HepG2 (cell line): Measurements from ENCODE around the gene CSNK1D. TPM values are rescaled to one million over a fixed set of nuclear protein-coding genes. Genes with fewer than 3 reads are reported as not detected.

ENCODE experiments used
- MTF1 ChIP-seq: sonication (generic); formaldehyde crosslinking; IDR thresholded peaks from 2 replicates; pipeline ENCODE4 v1.5.0; 2020; ENCODE audit warnings: missing genetic modification reagents
- SALL1 ChIP-seq: sonication (generic); formaldehyde crosslinking; IDR thresholded peaks from 2 replicates; pipeline ENCODE4 v1.8.0; 2022; ENCODE audit warnings: mild to moderate bottlenecking, missing genetic modification reagents
- ZFP37 ChIP-seq: sonication (generic); formaldehyde crosslinking; IDR thresholded peaks from 2 replicates; pipeline ENCODE4 v1.4.0; 2020; ENCODE audit warnings: missing genetic modification reagents, borderline replicate concordance
- ZNF83 ChIP-seq: sonication (generic); formaldehyde crosslinking; IDR thresholded peaks from 2 replicates; pipeline ENCODE4 v1.4.0; 2020; ENCODE audit warnings: missing genetic modification reagents, mild to moderate bottlenecking, borderline replicate concordance
- polyA plus RNA-seq, 8 experiments: library from polyadenylated mRNA; depleted of rRNA in 3 of 8; stranded (reverse) in 7 of 8; unstranded in 1 of 8; fragments of >200 nt; fragmentation: Illumina TruSeq in 4 of 8; extraction: Trizol in 4 of 8; gene quantifications; 2 replicates each; pipeline versions ENCODE4 v1.2.1 to v1.2.3, GENCODE V29; 2011 to 2016; ENCODE audit warnings: low read depth in 4 of 8, missing spikeins in 1 of 8, mixed read lengths in 1 of 8; ENCODE audit not compliant: insufficient read depth in 1 of 8
- total RNA-seq, 5 experiments: library from RNA; depleted of rRNA; stranded (reverse); fragments of >200 nt; fragmentation: Illumina TruSeq; extraction: Trizol; gene quantifications; 2 replicates each; pipeline ENCODE4 v1.2.3, GENCODE V29; 2016; ENCODE audit warnings: low read depth in 1 of 5
- TF ChIP-seq, protein P1 (sequence below), 2 experiments: fragments of 450-650 bp in 1 of 2; sonication (generic) in 1 of 2; formaldehyde crosslinking in 1 of 2; IDR thresholded peaks; 2 replicates each; pipeline versions ENCODE4 v1.6.1 to v1.8.0; 2016 to 2022; ENCODE audit warnings: antibody characterized with exemption in 1 of 2, mild to moderate bottlenecking in 1 of 2, missing genetic modification reagents in 1 of 2
- TF ChIP-seq, protein P2 (sequence below): sonication (generic); formaldehyde crosslinking; IDR thresholded peaks from 2 replicates; pipeline ENCODE4 v1.4.0; 2020; ENCODE audit warnings: missing genetic modification reagents, borderline replicate concordance
- TF ChIP-seq, protein P3 (sequence below): sonication (generic); formaldehyde crosslinking; IDR thresholded peaks from 2 replicates; pipeline ENCODE4 v1.4.0; 2020; ENCODE audit warnings: missing genetic modification reagents

CSNK1D gene
- total and polyA plus RNA-seq, 2 of the 13 experiments (the other 11 are each of a cell fraction or from before 2014, with no cell fraction given), result 31.5 to 128 TPM

DNA sequence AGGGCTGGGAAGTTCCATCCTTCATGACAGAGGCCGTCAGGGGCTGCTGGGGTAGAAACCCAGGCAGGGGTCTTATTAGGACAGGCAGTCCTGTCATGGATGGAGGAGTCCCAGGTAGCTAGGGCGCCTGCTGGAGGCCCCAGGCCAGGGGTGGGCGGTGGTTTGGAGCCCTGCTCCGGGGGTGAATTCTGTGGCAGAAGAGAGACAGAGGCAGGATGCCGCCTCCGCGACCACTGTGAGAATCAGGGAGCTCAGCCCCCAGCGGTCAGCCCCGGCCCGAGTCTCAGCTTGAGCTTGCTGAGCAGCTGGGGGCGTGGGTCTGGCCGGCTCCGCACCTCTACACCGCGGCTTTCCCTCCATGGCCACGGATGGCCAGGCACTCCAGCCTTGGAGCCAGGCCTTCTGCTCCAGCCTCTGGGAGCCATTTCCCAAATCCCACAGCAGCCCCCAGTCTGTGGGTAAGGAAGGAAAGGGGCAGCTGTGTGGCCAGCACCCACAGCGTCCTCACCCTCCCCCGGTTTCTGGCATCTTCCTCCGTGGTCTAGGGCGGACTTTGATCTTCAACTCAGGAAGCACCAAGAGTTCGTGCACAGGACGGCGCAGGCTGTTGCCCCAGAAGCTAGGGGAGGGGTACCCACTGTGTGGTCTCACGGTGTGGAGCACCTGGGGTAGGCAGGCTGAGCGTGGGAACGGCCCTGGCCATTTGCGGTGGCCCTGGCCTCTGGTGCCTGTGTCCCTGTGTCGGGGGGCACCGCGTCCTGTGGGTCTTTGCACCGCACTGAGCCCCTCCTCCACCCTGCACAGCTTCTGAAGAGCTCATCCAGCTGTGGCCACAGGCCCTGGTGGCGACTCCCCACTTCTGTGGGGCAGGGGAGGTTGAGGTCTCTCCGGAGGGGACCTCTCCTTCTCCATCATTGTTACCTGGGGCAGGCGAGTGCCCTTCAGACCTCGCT lies 29.8 kb upstream of the CSNK1D start (continued):
- TF ChIP-seq, protein P1, sequence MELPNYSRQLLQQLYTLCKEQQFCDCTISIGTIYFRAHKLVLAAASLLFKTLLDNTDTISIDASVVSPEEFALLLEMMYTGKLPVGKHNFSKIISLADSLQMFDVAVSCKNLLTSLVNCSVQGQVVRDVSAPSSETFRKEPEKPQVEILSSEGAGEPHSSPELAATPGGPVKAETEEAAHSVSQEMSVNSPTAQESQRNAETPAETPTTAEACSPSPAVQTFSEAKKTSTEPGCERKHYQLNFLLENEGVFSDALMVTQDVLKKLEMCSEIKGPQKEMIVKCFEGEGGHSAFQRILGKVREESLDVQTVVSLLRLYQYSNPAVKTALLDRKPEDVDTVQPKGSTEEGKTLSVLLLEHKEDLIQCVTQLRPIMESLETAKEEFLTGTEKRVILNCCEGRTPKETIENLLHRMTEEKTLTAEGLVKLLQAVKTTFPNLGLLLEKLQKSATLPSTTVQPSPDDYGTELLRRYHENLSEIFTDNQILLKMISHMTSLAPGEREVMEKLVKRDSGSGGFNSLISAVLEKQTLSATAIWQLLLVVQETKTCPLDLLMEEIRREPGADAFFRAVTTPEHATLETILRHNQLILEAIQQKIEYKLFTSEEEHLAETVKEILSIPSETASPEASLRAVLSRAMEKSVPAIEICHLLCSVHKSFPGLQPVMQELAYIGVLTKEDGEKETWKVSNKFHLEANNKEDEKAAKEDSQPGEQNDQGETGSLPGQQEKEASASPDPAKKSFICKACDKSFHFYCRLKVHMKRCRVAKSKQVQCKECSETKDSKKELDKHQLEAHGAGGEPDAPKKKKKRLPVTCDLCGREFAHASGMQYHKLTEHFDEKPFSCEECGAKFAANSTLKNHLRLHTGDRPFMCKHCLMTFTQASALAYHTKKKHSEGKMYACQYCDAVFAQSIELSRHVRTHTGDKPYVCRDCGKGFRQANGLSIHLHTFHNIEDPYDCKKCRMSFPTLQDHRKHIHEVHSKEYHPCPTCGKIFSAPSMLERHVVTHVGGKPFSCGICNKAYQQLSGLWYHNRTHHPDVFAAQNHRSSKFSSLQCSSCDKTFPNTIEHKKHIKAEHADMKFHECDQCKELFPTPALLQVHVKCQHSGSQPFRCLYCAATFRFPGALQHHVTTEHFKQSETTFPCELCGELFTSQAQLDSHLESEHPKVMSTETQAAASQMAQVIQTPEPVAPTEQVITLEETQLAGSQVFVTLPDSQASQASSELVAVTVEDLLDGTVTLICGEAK (IDR thresholded peaks at IDR 0.05), result no peak
- TF ChIP-seq, protein P1 (CRISPR knock-in tag; IDR thresholded peaks at IDR 0.05), result no peak
- TF ChIP-seq, protein P2, sequence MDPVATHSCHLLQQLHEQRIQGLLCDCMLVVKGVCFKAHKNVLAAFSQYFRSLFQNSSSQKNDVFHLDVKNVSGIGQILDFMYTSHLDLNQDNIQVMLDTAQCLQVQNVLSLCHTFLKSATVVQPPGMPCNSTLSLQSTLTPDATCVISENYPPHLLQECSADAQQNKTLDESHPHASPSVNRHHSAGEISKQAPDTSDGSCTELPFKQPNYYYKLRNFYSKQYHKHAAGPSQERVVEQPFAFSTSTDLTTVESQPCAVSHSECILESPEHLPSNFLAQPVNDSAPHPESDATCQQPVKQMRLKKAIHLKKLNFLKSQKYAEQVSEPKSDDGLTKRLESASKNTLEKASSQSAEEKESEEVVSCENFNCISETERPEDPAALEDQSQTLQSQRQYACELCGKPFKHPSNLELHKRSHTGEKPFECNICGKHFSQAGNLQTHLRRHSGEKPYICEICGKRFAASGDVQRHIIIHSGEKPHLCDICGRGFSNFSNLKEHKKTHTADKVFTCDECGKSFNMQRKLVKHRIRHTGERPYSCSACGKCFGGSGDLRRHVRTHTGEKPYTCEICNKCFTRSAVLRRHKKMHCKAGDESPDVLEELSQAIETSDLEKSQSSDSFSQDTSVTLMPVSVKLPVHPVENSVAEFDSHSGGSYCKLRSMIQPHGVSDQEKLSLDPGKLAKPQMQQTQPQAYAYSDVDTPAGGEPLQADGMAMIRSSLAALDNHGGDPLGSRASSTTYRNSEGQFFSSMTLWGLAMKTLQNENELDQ (CRISPR knock-in tag), result no peak
- TF ChIP-seq, protein P3, sequence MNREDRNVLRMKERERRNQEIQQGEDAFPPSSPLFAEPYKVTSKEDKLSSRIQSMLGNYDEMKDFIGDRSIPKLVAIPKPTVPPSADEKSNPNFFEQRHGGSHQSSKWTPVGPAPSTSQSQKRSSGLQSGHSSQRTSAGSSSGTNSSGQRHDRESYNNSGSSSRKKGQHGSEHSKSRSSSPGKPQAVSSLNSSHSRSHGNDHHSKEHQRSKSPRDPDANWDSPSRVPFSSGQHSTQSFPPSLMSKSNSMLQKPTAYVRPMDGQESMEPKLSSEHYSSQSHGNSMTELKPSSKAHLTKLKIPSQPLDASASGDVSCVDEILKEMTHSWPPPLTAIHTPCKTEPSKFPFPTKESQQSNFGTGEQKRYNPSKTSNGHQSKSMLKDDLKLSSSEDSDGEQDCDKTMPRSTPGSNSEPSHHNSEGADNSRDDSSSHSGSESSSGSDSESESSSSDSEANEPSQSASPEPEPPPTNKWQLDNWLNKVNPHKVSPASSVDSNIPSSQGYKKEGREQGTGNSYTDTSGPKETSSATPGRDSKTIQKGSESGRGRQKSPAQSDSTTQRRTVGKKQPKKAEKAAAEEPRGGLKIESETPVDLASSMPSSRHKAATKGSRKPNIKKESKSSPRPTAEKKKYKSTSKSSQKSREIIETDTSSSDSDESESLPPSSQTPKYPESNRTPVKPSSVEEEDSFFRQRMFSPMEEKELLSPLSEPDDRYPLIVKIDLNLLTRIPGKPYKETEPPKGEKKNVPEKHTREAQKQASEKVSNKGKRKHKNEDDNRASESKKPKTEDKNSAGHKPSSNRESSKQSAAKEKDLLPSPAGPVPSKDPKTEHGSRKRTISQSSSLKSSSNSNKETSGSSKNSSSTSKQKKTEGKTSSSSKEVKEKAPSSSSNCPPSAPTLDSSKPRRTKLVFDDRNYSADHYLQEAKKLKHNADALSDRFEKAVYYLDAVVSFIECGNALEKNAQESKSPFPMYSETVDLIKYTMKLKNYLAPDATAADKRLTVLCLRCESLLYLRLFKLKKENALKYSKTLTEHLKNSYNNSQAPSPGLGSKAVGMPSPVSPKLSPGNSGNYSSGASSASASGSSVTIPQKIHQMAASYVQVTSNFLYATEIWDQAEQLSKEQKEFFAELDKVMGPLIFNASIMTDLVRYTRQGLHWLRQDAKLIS (CRISPR knock-in tag), result no peak
- TF ChIP-seq ZNF83, result no peak
- peak; percentile 92 for TF ChIP-seq SALL1 (CRISPR knock-in tag)
- TF ChIP-seq ZFP37 (CRISPR knock-in tag), result no peak
- no peak for TF ChIP-seq MTF1 (CRISPR knock-in tag)
